Loucy (cell line): ENCODE data around the gene TOM1L1.

Experiments
- CTCF ChIP-seq: fragments of 200-600 bp; sonication (generic); conservative IDR thresholded peaks from 2 replicates; pipeline ENCODE4 v1.5.1; 2014; ENCODE audit warnings: mild to moderate bottlenecking, antibody characterized with exemption, low read length
- EZH2phosphoT487 ChIP-seq: fragments of 200-600 bp; IDR thresholded peaks from 2 replicates; pipeline ENCODE4 v1.6.1; 2018; ENCODE audit warnings: antibody characterized with exemption, mild to moderate bottlenecking, moderate library complexity, borderline replicate concordance

GRCh38 chr17:54898576-54898975, 2.1 kb upstream of the TOM1L1 start:
- TF ChIP-seq CTCF (no peak), EZH2phosphoT487 (no peak)
